GM18858 (cell line): ENCODE measurements around the gene OR2AT4.
"Not testable (repeated sequence)": the region's sequence is repeated elsewhere in the genome, so short reads cannot be mapped to it uniquely, and the experiment has no call there.

Experiments used
- ATAC-seq: cut with Tn5 transposase; IDR thresholded peaks from one replicate; pipeline ENCODE4 v1.9.1; 2021; ENCODE audit not compliant: unreplicated experiment

Gene OR2AT4

DNA sequence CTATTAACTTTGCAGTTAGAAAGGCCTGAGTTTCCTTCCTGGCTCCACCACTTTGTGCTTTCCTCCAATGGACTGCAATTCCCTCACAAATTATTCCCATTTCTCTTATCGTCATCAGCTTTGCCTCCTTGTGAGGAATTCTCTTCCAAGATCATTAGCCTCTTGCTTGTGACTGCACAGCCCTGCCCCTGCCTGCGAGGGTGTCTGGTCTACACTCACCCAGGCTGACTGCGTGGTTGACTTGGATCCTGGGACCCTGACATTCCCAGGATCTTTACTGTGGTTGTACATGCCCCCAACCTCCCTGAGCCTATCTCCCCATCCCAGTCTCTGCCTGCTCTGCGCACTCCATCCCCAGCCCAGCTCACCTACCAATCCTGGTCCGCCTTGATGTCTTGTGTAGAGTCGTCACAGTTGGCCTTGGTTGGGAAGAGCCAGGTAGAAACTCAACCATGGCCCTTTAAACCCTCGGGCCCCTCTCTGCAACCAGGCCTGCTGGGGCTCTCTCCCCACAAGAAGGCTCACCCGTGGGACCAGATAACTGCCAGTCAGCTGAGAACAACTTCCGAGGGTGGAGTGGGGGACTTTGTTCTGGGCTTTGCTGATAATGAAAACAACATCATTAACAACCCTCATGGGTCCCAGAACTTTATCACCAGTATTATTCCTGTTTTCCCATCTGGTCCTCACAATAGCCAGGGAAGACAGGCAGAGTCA lies at the start of gene OR2AT4:
TSS of gene OR2AT4 (minus strand) at position 421 of the 717 bp plus-strand sequence.
- no peak for ATAC-seq

DNA sequence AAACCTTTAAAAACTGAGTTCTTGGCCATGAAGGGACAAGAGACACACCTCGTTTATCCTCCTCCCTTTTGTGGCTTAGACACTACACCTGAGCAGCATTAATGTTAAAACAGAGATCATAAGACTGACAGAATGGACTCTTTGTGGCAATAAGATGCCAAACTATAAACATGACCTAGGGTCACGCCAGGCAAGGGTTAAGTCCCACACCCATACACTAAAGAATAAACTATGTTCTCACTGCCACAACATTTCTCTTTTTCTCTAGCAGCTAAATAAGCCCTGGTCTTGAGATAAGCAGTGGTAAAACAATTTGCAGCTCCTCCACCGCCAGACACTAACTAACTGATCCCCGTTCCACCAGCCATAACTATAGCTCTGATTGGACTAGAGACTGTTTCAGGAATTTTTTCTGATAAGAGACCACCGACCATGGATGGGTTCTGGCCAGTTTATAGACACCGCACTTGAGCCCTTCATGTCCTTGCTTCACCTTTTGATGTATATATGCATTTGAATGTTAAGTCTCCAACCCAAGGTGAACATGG lies 49.4 kb upstream of the OR2AT4 start:
- ATAC-seq, result no peak

DNA sequence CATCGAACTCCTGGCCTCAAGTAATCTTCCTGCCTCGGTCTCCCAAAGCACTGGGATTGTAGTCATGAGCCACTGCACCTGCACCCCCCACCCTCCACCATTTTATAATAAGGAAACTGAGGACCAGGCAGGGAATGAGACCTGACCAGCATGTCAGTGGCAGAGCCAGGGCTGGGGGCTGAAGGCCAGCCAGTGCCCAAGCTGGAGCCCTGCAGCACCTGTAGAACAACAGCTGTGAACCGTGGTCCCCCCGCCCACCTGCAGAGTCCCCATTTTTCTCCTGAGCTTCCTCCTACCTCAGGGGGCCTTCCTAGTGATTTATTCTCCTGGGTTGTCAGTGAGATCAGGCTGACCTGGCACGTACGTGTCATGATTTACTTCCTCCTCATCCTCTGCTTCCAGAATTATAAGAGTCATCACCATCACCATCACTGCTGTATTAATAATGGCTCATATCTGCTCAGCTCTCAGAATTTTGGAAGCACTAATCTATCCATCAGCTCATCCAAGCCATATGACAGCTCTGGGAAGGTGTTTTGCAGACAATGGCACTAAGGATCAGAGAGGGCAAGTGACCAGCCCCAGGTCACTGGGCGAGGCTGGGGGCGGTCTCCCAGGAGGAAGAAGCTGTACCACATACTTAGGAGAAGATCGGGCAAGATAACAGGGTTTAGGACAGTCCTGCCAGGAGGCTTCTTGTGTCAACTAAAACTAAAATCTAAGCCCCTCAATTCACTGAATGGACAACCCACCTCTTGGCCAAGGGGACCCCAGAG lies 48.7 kb upstream of the OR2AT4 start:
- ATAC-seq, result no peak

DNA sequence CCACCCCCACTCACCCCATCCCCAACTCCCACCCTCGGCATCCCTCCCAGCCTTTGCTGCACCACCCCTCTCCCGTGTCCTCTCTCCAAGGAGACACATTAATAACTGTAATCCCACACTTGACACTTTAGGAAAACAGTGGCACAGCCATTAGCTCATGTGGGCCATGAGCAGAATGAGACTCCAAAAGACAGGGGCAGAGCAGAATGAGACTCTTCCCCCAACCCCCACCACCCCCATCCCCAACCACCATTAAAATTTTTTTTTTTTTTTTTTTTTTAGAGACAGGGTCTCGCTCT lies 48.0 kb upstream of the OR2AT4 start:
- no peak for ATAC-seq

DNA sequence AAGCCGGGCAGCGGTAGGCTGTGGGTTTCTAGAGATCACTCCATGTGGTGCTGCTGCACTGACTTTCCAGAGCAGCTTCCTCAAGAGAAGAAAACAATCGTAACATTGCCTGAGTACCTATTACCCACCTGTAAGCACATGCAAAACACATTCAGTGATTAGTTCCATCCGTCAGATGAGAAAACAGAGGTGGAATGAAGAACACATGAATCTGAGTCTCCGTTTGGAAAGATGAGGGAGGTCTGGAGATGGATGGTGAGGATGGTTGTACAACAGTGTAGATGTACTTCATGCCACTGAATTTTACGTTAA lies 46.7 kb upstream of the OR2AT4 start:
- ATAC-seq, result no peak

DNA sequence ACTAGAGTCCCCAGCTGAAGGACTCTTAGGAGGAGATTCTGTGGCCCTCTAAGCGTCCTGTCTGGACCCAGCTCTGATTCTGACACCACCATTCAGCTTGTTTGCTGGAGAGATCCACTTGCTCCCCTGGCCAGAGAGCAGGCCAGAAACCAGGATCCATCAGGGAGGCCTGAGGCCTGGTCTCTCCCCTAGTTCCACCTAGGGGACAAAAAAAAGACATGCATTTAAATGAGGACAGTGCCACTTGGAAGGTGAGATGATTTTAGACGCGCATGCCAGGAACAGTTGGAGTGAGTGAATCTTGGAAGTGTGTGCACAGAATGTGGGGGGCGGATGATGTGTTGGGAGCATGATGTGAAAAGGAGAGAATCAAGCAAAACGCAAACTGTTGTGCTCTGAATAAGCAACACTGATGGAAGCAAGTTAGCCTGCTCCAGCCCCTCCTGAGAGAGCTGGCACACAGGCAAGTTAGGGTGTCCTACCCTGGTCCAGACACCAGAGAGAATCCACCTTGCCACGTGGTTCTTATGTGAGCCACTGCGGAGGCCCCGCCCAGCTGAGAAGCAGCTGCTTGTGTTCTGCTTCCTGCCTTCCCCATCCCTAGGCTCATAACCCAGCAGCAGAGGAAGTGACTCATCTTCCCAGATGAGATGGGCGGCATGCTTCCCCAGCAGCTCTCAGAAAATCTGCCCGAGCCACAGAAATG lies 46.2 kb upstream of the OR2AT4 start:
- ATAC-seq, result no peak

DNA sequence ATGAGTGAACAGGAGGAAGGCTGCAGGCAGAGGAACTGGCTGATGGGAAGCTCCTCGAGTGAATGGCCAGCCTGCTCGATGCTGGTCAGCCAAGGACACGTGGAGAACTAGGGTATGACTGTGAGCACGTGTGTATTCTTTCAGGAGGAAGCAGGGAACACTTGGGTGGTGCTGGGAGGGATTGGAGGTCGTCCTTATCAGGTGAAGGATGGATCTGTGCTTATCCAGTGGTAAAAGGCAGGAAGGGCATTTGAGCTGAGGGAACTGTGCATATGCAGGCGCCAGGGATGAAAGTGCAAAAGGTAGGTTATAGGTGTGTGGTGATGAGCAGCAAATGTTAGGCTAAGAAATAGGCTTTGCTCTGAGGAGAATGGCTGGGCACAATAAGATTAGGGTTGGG lies 44.5 kb upstream of the OR2AT4 start:
- no peak for ATAC-seq

DNA sequence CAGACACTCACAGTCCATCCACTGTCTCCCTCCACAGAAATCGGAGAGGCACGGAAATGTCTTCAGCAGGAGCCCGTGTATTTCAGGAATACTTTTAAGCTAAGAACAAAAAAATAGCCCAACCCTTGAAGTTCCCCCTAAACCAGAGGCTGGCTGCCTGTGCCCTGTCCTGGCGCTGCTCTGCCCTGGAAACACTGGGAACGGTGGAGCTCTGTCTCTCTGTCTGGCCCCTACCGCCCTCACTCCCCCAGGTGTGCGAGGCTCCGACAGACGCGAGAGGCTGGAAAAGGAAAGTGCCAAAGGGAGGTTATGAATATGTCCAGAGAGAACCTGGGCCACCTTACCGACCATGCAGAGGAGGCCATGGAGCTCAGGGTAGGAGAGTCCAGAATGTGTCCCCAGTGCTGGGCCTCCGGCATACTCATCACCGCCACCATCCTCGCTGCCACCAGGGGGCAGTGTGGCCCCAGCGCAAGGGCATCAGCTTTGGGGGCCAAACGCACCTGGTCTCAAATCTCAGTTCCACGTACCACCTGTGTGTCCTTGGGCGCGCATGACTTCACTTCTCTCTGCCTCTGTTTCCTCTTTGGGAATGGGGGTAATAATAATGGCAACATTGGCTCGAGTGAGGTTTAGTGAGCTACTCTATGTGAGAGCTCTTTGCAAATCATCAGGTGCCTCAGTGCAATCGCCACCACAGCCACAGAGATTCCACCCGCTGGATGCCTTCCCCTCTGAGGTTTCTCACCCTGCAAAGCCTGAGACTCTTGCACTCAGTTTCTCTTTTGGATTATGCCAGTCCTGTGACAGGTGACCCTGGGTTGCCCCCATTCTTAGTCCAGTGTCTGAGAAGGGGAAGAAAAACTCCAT lies 43.8 kb upstream of the OR2AT4 start:
- no peak for ATAC-seq

DNA sequence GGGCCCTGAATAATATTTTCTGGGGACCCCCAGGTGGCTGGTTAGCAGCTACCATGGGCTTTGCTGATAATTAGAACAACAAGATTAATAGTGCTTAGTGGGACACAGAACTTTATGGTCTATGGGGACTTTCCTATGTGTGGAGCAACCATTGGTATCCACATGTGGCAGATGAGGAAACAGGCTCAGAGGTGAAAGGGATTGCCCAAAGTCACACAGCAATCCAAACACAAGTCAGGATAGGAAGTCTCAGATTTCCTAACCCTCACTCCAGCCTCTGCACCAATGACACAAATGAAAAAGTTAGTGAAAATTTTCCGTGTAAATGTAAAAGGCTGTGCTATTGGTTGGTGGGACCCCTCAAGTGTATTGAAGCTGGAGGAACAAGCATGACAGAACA lies 39.0 kb upstream of the OR2AT4 start:
- ATAC-seq, result no peak

DNA sequence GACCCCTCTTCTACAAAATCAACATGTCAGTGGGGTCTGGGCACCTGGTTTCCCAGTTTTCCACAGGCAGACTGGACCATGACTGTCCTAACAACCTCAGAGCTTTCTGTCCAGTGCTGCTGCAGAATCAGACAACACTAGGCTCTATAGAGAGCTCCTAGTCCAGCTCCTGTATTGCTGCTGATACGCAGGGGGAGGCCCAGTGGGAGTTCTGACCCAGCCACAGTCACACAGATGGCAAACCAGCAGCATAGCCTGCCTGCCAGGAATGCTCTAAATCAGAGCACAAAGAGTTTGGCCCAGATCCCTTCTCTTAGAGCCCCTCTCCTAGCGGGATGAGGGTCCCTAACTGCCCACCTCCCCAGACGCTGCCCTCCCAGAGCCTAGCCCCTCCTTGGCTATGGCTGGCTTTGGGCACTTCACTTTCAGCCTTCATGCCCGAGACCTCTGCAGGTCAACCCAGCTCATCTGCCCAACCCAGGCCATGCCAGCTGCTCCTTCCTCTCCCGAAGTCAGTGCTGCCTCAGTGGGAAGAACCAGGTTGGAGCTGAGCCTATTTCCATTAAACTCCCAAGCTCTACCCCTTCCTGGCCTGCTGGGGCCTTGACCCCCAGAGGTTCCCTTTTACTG lies 38.5 kb upstream of the OR2AT4 start:
- ATAC-seq, result no peak

DNA sequence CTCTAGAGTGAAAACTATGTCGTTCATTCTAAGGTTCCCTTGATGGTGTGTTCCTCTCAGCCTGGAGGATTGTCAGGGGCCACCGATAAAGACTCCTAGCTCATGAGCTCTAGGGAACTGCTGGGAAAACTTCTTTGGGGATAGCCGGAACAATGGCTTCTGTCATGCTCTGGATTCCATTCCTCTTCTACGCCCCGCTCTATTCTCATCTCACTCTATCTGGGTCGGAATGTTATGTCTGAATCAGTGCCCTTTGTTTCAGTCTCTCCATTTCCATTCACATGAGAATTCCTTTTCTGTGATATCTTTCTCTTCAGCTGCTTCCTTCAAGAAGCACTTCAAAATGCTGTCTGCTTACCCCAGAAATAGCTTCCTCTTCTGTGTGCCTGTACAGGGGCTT lies 37.3 kb upstream of the OR2AT4 start:
- no peak for ATAC-seq

DNA sequence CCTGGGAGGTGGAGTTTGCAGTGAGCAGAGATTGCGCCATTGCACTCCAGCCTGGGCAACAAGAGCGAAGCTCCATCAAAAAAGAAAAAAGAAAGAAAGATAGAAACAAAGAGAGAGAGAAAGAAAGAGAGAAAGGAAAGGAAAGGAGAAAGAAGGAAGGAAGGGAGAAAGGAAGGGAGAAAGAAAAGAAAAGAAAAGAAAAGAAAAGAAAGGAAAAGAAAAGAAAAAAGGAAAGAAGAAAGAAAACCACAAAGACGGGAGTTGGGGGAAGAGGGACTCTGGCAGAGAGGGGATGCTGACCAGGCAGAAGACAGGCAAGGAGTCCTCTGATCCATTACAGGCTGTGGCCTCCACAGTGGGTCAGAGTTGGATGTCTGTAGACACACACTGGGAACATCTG lies 35.4 kb upstream of the OR2AT4 start:
- ATAC-seq, result no peak

DNA sequence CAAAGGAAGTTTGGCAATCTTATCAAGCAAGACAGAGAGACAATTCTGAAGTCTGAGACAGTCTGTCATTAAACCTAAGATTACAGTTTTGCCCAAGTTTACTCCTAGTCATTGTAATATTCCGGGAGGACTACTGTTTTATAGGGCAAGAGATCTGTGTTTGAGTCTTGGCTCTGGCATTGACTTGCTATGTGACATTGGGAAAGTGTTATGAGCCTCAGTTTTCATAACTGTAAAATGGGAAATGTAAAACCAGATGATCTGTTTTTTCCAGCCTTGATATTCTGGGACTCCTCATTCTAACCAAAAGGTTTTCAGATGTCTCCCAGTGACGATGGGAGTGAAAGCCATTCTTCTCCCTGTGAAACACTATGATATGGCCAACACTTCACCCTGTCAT lies 29.9 kb upstream of the OR2AT4 start:
- no peak for ATAC-seq

DNA sequence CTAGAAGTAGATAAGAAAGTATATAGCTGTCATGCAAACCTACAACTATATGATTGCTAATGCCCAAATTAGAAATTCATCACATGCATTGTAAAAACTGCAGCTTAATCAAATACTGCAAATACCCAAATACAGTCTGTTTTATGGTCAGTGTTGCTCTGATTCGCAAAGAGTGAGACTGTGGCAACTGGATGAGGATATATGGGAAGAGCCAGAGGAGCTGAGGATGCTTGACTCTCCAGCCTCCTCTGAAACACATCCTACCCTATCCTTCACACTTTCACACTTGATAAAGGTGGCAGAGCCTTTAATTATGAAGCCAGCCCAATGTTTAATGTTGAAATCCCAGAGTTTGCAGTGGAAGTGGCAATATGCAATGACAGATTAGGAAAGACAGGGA lies 21.9 kb upstream of the OR2AT4 start:
- ATAC-seq, result no peak

DNA sequence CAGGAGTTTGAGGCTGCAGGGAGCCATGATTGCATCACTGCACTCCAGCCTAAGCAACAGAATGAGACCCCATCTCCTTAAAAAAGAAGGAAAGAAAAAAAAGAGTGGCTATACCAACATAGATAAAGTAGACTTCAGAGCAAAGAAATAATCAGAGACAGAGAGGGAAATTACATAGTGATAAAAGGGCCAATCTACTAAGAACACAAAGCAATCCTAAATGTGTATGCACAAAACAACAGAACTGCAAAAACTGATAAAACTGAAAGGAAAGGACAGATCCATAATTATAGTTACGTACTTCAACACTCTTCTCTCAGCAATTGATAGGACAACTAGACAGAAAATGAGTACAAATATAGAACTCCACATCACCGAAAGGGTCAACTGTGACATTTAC lies 17.8 kb upstream of the OR2AT4 start:
- ATAC-seq, result no peak

DNA sequence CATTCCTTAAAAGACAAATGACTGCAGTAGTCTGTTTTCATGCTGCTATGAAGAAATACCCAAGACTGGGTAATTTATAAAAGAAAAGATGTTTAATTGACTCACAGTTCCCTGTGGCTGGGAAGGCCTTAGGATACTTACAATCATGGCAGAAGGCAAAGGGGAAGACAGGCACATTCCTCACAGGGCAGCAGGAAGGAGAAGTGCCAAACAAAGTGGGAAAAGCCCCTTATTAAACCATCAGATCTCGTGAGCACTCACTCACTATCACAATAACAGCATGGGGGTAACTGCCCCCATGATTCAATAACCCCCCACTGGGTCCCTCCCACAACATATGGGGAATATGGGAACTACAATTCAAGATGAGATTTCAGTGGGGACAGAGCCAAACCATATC lies 16.4 kb upstream of the OR2AT4 start:
- no peak for ATAC-seq

DNA sequence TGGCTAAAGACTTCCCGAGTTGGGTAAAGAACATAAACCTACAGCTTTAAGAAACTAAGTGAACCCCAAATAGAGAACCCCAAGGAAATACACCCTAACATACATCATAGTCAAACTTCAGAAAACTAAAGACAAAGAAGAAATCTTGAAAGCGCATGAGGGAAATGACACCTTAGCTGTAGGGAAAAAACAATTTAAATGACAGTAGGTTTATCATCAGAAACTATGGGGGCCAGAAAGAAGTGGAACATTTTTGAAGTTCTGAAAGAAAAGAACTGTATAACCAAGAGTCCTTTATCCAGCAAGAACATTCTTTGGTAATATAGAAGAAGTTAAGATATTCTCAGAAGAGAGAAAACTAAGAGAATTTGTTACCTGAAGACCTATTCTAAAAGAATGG lies 15.5 kb upstream of the OR2AT4 start:
- ATAC-seq, result no peak

DNA sequence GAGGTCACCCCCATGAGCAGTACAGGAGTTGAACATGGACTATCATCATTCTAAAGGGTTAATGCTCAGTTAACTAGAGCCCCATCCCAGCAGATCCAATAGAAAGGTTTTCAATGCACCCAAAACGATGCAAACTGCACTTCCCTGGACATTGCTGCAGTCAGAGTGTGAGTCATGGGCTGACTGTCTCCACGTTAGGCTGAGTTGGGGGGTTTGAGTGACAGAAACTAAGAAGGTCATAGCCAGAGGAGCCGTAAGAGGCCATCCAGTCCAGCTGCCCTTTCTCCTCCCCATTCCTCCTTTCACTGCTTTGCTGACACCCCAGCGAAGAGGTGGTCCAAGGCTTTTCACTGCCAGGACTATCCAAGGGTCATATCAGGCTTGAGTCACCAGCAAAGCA lies 10.5 kb upstream of the OR2AT4 start:
- no peak for ATAC-seq

DNA sequence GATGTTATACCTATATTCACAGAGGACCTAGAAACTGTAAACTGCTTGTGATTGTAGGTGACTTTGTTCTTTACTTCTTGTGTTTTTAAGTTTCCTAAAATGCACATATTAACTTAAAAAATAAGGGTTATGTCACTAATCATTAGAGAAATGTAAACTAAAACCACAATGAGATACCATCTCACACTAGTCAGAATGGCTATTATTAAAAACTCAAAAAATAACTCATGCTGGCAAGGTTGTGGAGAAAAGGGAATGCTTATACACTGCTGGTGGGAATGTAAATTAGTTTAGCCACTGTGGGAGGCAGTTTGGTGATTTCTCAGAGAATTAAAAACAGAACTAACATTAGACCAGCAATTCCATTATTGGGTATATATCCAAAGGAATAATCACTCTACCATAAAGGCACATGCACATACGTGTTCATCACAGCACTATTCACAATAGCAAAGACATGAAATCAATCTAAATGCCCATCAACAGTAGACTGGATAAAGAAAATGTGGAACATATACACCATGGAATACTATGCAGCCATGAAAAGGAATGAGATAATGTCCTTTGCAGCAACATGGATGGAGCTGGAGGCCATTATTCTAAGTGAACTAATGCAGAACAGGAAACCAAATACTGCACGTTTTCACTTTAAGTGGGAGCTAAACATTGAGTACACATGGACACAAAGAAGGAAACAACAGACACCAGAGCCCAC lies 9.4 kb upstream of the OR2AT4 start:
- ATAC-seq, result not testable (repeated sequence)

DNA sequence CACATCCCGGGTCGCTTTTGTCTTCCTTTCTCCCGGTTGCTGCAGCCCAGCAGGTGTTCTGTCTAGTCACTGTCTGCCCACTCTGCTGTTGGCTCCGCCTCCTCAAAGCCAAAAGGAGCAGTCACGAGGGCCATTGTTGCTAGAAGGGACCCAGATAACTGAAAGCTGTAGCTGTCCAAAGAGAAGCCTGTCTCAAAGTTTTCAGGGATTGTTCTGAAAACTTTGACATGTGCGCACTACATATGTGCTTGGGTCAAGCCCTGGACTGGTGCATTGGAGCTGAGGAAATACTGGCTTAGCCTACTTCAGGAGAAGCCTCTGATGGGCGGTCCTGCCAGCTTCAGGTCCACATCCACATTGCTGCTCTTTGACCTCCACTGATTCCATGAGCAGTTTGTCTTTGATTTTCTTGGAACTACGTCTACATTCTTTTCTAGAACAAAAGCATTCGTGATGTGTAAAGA lies 8.8 kb upstream of the OR2AT4 start:
- ATAC-seq, result no peak
